Posterior vena cava (tissue), 2 donors: Measurements from ENCODE around the gene AP3M1. TPM values are rescaled to one million over a fixed set of nuclear protein-coding genes. Genes with fewer than 3 reads are reported as not detected.
"Not testable (repeated sequence)": the region's sequence is repeated elsewhere in the genome, so short reads cannot be mapped to it uniquely, and the experiment has no call there.

Experiments used
- DNase-seq: peaks from one replicate; pipeline ENCODE4 v3.0.0-alpha.2; 2020; ENCODE audit warnings: low spot score
- intact Hi-C, 2 donors: fragments of 100-400 bp; cut with DNase I; formaldehyde crosslinking; loops; one replicate each; pipeline versions ENCODE4 v1.14.1 to v1.14.2; 2022 to 2023
- total RNA-seq, 2 donors: library from RNA; stranded (reverse); fragmentation: NEBNext Ultra II Directional; extraction: Animal tissue kit (Norgen Biotek cat#: 25700); gene quantifications; one replicate each; pipeline ENCODE4 v1.2.1, GENCODE V29; 2021
- donor health status: DM: yes; HTN: yes; CAD: no.
- donor health status: DM: yes; HTN: yes; CAD: no.

The AP3M1 gene
- total RNA-seq, 2 donors from 2014 or later, result 25.7 to 28.3 TPM

DNA sequence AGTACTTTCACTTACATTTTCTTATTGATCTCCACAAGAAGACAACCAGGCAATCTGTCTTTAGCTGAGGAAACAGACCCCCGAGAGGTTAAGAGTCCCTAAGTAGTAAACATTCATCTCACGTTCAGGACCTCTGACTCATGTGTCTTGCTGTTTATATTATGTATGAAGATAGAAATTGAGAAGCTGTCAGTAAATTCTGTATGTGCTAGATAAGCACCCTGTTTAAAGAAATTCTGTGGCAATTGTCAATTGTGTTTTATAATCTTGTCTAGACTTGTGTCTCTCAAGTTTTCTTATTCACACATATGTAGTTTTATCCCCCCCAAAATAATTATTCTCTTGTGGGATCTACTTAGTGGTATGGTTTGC, 14.9 kb upstream of the AP3M1 start:
- DNase-seq, result no peak
- intact Hi-C loops, result no loop called here

- intact Hi-C loops, result no loop called here
- DNase-seq, result no peak
Measured at GRCh38 chr10:74164716-74165529, 14.3 kb upstream of the AP3M1 start.

- no peak for DNase-seq
- intact Hi-C loops, result no loop called here
Measured at GRCh38 chr10:74163319-74164068, 12.9 kb upstream of the AP3M1 start.

GRCh38 chr10:74160013-74160412, 9.4 kb upstream of the AP3M1 start:
- DNase-seq, result no peak
- intact Hi-C loops, result no loop called here

DNA sequence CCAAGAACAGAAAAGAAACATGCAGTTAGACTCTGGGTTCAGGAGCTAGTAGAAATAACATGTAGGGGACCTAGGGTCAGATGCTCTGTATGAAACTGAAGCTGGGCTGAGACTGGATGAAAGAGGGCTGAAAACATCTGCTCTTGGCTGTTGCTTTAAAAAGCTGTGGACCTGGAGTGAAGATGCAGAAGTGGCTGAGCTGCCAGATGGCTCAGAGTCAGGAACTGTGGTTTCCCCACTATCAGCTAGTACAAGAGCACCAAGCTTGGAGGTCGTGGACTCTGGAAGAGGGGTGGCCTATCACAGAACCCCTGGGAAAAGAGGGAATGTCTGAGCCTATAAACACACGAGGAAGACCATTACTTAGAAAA, 6.3 kb upstream of the AP3M1 start:
- DNase-seq, result no peak
- intact Hi-C loops, result no loop called here

GRCh38 chr10:74153676-74154075, 3.0 kb upstream of the AP3M1 start:
- intact Hi-C loops, result no loop called here
- DNase-seq, result no peak

DNA sequence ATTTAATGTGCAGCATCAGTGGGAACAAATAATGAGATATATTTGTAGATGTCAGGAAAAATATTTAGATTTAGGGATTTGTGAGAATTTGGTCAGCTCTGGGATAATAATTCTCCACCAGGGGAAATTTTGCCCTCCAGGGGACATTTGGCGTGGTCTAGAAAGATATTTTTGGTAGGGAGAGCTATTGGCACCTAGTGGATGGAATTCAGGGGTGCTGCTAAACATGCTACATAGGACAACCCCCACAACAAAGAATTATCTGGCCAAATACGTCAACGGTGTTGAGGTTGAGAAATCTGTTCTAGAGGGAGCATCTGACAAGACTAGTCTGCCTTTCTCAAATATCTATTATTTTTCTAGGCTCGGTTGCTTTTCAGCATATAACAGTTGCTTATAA, 2.5 kb upstream of the AP3M1 start:
- intact Hi-C loops, result no loop called here
- DNase-seq, result no peak

DNA sequence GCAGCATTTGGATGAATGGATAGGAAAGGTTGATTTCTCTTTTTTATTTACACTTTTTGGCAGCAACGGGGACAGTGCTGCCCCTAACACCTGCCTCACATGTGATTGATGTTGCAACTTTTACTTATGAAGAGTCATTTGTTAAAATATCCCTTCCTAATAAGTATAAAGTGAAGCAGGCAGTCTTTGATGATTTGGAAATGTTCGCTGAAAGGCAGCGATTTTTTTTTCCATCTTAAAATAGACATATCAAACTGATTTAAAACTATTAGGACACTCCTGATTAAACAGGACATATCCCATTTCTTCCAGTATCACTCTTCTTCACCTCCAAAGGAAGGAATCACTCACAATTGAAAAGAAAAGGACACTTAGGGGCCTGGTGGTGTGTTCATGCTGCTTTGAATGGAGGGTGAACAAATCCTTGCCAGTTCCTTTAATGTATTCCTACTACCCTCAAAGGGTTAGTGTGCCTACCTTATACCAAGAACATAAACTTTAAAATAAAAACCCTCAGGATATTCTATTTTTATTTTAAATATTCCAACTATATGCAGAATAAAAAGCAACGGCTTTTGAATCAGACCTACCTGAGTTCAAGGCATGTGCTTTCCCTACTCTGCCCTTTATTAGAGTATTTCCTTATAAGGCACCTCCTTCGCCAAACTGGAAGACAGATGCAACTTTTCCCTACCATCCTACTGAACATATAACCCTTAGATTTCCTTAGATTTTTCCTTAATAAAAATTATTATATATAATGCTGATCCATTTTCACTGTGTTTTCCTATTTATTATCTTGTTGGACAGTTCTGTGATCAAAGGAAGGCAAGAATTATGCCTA, 1.5 kb upstream of the AP3M1 start:
- no peak for DNase-seq

DNA sequence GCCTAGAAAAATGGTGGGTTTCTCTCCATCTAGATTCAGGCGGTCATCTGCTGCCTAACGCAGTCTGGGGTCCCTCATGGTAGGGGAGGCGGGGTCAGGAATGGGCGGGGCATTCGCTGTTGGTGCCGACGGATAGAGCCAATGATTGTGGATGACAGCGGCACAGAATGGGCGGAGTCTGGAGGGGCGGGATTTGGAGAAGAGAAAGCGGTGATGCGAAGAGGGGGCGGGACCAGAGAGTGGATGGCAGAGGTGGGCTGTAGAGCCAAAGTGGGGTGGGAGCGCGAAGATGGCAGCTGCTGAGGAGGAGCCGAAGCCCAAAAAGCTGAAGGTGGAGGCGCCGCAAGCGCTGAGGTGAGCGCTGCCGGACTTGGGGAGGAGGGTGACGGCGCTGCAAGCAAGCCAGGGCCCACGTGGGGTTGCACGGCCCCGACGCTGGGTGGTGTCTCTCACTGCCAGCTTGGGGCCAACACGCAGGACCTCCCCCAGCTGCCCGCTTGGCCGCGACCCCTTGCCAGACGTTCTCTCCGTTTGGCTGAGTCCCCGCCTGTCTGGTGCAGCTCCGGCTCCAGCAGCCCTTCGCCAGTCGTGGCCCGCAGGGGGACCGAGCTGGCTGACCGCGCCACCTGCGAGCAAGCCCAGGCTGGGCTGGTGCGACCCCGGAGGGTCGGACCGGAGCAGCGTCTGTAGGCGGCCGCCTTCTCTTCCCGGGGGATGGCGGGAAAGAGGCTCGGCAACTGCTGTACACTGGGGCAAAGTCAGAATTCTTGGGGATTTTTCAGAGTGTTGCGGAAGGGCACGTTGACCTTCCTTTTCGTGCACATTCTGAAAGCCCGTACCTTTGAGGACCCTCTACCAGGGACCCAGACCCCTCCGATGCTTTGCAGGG, 606 bp upstream of the AP3M1 start, which contains the start of gene ADK:
ADK (plus strand) TSS at position 232 of the 889 bp plus-strand sequence; CDS start at position 290, 58 bp downstream.
- peak; percentile 100 for DNase-seq
- intact Hi-C loops, result no loop called here

More for the DNA sequence above, 1.5 kb upstream of the AP3M1 start:
- intact Hi-C loops, result no loop called here

- intact Hi-C loops, DNase-seq: not testable (repeated sequence)
Measured at GRCh38 chr10:74146980-74147379, 3.6 kb downstream of the AP3M1 start.

- DNase-seq, result no peak
- intact Hi-C loops, result no loop called here
Measured at GRCh38 chr10:74145133-74145532, 5.5 kb downstream of the AP3M1 start.

GRCh38 chr10:74140553-74140952, 10.1 kb downstream of the AP3M1 start:
- intact Hi-C loops, result no loop called here
- DNase-seq, result no peak

GRCh38 chr10:74139981-74140380, 10.6 kb downstream of the AP3M1 start:
- DNase-seq, result no peak
- intact Hi-C loops, result no loop called here

GRCh38 chr10:74138596-74138995, 12.0 kb downstream of the AP3M1 start:
- DNase-seq, intact Hi-C loops: not testable (repeated sequence)

GRCh38 chr10:74137992-74138391, 12.6 kb downstream of the AP3M1 start:
- no peak for DNase-seq
- intact Hi-C loops, result no loop called here

- intact Hi-C loops, result no loop called here
- DNase-seq, result no peak
Measured at GRCh38 chr10:74135452-74135851, 15.2 kb downstream of the AP3M1 start.

GRCh38 chr10:74133923-74134820, 16.5 kb downstream of the AP3M1 start:
- DNase-seq, result no peak
- intact Hi-C loops, result no loop called here

GRCh38 chr10:74123081-74123480, 27.5 kb downstream of the AP3M1 start:
- intact Hi-C loops, result no loop called here

More at GRCh38 chr10:74123081-74123480, 27.5 kb downstream of the AP3M1 start:
- DNase-seq, result no peak
